Stomach smooth muscle (tissue), 2 donors: ENCODE measurements around the gene CD2AP.

Source experiments
- H3K27ac ChIP-seq: one replicate; pipeline ENCODE4 v1.7.0; 2013; ENCODE audit warnings: mild to moderate bottlenecking, low read length, inconsistent platforms
- H3K27me3 ChIP-seq, 2 donors: one replicate each; pipeline ENCODE4 v1.7.0; 2013; ENCODE audit warnings: low read length in 2 of 2; ENCODE audit not compliant: insufficient read depth in 2 of 2, control insufficient read depth in 1 of 2
- H3K36me3 ChIP-seq, 2 donors: one replicate each; pipeline ENCODE4 v1.7.0; 2013; ENCODE audit warnings: low read length in 2 of 2; ENCODE audit not compliant: control insufficient read depth in 2 of 2, insufficient read depth in 2 of 2
- H3K4me1 ChIP-seq: one replicate; pipeline ENCODE4 v1.7.0; 2013; ENCODE audit warnings: low read length; ENCODE audit not compliant: control insufficient read depth, insufficient read depth
- H3K4me3 ChIP-seq, 2 donors: one replicate each; pipeline ENCODE4 v1.7.0; 2013; ENCODE audit warnings: low read length in 2 of 2
- H3K9ac ChIP-seq, 2 donors: one replicate each; pipeline ENCODE4 v1.7.0; 2013; ENCODE audit warnings: low read length in 2 of 2, mild to moderate bottlenecking in 1 of 2
- H3K9me3 ChIP-seq, 2 donors: one replicate each; pipeline ENCODE4 v1.7.0; 2013; ENCODE audit warnings: low read length in 2 of 2; ENCODE audit not compliant: control insufficient read depth in 2 of 2
- donor health status: healthy.
- donor health status: Pancreatic carcinoma.

CD2AP gene

GRCh38 chr6:47496935-47497579 lies 19.5 kb downstream of the CD2AP start:
- Histone ChIP-seq H3K27ac (no peak overlapping the region), H3K4me3 (no peak overlapping the region), H3K9me3 (no peaks in the 10 kb centered on the region), H3K36me3 (no peaks in the 10 kb centered on the region), H3K4me1 (no peaks in the 10 kb centered on the region), H3K9ac (no peak overlapping the region), H3K27me3 (no peaks in the 10 kb centered on the region)

- no peaks in the 10 kb centered on the region for H3K4me1 ChIP-seq
- no peak overlapping the region for H3K9ac ChIP-seq
- H3K9me3 ChIP-seq: no peaks in the 10 kb centered on the region
- H3K27me3 ChIP-seq: no peaks in the 10 kb centered on the region
- H3K27ac ChIP-seq: no peak overlapping the region
- H3K4me3 ChIP-seq: no peak overlapping the region
- H3K36me3 ChIP-seq: peaks cover 0 to 5% of the 10 kb centered on the region in 2 donors
Measured at GRCh38 chr6:47502920-47503319, 25.3 kb downstream of the CD2AP start.

GRCh38 chr6:47509937-47510336 lies 32.3 kb downstream of the CD2AP start:
- Histone ChIP-seq H3K9ac (no peak overlapping the region), H3K27me3 (no peaks in the 10 kb centered on the region), H3K4me1 (no peaks in the 10 kb centered on the region), H3K9me3 (no peaks in the 10 kb centered on the region), H3K27ac (no peak overlapping the region), H3K4me3 (no peak overlapping the region), H3K36me3 (peaks cover 0 to 5% of the 10 kb centered on the region in 2 donors)

DNA sequence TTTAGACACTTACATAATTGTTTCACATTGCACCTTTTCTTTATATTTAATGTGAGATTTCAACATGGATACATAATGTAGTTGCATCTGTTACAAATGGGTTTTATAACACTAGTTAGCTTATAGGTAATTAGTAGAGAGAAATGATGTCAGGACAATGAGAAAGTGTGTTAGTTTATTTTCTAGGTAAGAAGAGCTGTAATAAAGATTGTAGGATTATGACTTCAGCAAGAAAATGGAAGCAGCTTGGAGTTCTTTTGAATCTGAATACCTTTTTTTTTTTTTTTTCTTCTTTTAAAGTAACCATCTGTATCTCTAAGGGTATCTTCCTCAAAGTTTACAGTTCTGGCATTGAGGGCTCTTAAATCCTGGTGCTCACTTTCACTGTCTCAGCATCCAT lies 35.3 kb downstream of the CD2AP start:
- no peak overlapping the region for H3K4me3 ChIP-seq
- no peak overlapping the region for H3K9ac ChIP-seq
- H3K36me3 ChIP-seq: no peaks in the 10 kb centered on the region
- H3K9me3 ChIP-seq: no peaks in the 10 kb centered on the region
- H3K4me1 ChIP-seq: no peaks in the 10 kb centered on the region
- no peak overlapping the region for H3K27ac ChIP-seq
- no peaks in the 10 kb centered on the region for H3K27me3 ChIP-seq

GRCh38 chr6:47519279-47519678 lies 41.7 kb downstream of the CD2AP start:
- H3K36me3 ChIP-seq: no peaks in the 10 kb centered on the region
- no peaks in the 10 kb centered on the region for H3K9me3 ChIP-seq
- no peaks in the 10 kb centered on the region for H3K4me1 ChIP-seq
- H3K27me3 ChIP-seq: no peaks in the 10 kb centered on the region
- no peak overlapping the region for H3K9ac ChIP-seq
- no peak overlapping the region for H3K4me3 ChIP-seq
- no peak overlapping the region for H3K27ac ChIP-seq

- H3K9me3 ChIP-seq: no peaks in the 10 kb centered on the region
- H3K27ac ChIP-seq: no peak overlapping the region
- no peaks in the 10 kb centered on the region for H3K4me1 ChIP-seq
- no peak overlapping the region for H3K4me3 ChIP-seq
- H3K9ac ChIP-seq: no peak overlapping the region
- no peaks in the 10 kb centered on the region for H3K36me3 ChIP-seq
- no peaks in the 10 kb centered on the region for H3K27me3 ChIP-seq
Measured at GRCh38 chr6:47520282-47520681, 42.7 kb downstream of the CD2AP start.

- H3K27me3 ChIP-seq: no peaks in the 10 kb centered on the region
- no peaks in the 10 kb centered on the region for H3K4me1 ChIP-seq
- H3K4me3 ChIP-seq: no peak overlapping the region
- no peaks in the 10 kb centered on the region for H3K36me3 ChIP-seq
- H3K27ac ChIP-seq: no peak overlapping the region
- no peaks in the 10 kb centered on the region for H3K9me3 ChIP-seq
- no peak overlapping the region for H3K9ac ChIP-seq
Measured at GRCh38 chr6:47521961-47522360, 44.4 kb downstream of the CD2AP start.

DNA sequence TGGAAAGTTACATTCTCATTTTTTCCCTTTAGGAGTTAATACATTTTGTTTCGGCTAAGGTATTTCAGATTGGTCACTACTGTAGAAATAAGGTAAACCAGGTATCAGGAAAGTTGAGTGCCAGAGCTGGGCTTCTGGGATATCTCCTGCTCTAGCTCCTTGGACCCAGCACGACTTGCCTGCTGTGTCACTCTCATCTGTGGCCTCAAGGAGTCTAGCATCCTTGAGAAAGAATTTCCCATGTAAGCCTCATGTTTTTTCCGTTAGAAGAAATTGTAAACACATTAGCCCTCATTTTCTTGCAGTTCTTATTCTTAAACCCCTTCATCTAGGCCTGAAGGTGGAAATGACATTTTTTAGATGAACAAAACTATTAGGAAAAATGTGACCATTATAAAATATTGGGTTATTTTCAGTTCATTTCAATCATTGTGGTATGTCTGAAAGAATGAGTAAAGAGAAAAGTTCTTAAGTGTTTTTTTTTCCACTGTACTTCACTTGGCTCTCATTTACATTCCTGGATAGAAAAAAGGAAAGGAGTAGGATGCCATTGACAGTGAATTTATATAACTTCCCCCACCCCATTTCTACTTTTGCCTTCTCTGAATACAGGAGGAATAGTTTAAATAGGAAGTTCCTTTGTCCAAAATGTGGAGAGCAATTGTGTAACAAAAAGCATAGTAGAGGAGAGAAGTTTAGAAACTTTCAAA lies 46.7 kb downstream of the CD2AP start:
- no peak overlapping the region for H3K9ac ChIP-seq
- no peak overlapping the region for H3K4me3 ChIP-seq
- H3K36me3 ChIP-seq: no peaks in the 10 kb centered on the region
- no peaks in the 10 kb centered on the region for H3K4me1 ChIP-seq
- no peaks in the 10 kb centered on the region for H3K9me3 ChIP-seq
- no peak overlapping the region for H3K27ac ChIP-seq
- no peaks in the 10 kb centered on the region for H3K27me3 ChIP-seq

DNA sequence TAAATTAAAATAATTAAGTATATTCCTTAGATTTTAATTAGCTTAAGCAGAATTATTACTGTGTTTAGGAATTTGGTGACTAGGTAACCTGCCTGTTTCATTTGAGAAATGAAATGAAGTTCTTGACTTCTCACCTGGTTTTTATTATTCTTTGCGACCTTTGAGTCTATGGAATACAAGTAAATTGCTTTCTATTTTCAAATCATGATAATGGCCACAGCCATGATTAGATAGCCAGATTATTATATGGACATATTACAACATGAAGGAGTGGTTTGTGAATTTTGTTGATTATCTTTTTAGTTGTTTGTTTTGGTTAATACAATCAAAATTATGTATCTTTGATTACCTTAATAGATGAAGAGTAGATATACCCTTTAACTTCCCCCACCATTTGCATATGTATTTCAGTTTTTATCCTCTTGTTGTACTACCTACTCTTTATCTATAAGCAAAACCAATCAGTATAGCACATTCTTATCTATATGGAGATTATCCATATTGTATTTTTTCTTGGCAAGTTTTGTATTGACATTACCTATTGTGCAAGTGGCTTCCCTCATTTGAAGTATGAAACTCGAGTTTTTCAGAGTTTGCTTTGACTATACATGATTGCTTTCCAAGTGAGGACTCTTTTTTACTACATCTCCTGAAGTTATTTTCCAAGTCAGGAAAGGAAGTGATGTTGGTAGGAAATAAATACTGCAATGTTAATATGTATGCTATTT lies 47.9 kb downstream of the CD2AP start:
- Histone ChIP-seq H3K4me3 (no peak overlapping the region), H3K36me3 (no peaks in the 10 kb centered on the region), H3K9ac (no peak overlapping the region), H3K4me1 (no peaks in the 10 kb centered on the region), H3K27me3 (no peaks in the 10 kb centered on the region), H3K27ac (no peak overlapping the region), H3K9me3 (no peaks in the 10 kb centered on the region)

DNA sequence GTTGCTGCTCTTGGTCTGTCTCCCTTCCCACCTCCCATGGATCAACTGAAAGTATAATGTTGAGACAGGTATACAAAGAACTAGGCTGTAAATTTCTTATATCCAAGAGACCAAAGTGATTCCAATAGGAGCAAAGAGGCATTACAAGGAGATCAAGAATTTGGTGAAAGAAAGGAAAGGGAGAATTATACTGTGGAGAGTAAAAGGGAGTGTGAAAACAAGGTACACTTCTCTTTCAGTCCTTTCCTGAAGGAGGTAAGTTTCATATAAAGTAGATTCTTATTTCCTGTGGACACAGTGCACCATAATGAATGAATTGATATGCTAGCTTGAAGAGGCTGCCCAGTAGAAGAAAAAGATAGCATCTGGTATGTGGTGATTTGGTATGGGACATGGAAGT lies 49.7 kb downstream of the CD2AP start:
- Histone ChIP-seq H3K4me3 (no peak overlapping the region), H3K4me1 (no peaks in the 10 kb centered on the region), H3K9me3 (no peaks in the 10 kb centered on the region), H3K27me3 (no peaks in the 10 kb centered on the region), H3K9ac (no peak overlapping the region), H3K36me3 (no peaks in the 10 kb centered on the region), H3K27ac (no peak overlapping the region)

GRCh38 chr6:47529734-47530133 lies 52.1 kb downstream of the CD2AP start:
- Histone ChIP-seq H3K27me3 (no peaks in the 10 kb centered on the region), H3K36me3 (no peaks in the 10 kb centered on the region), H3K27ac (no peak overlapping the region), H3K9me3 (no peaks in the 10 kb centered on the region), H3K9ac (no peak overlapping the region), H3K4me3 (no peak overlapping the region), H3K4me1 (no peaks in the 10 kb centered on the region)
